Muscle layer of colon (tissue), 2 donors: ENCODE measurements around the gene VSTM2B.

ENCODE experiments used
- H3K27ac ChIP-seq: one replicate; pipeline ENCODE4 v1.7.0; 2013; ENCODE audit warnings: low read depth, mild to moderate bottlenecking, low read length, moderate library complexity
- H3K27me3 ChIP-seq, 2 donors: one replicate each; pipeline ENCODE4 v1.7.0; 2013; ENCODE audit warnings: low read length in 2 of 2, mild to moderate bottlenecking in 2 of 2; ENCODE audit not compliant: insufficient read depth in 2 of 2, control insufficient read depth in 1 of 2
- H3K36me3 ChIP-seq: one replicate; pipeline ENCODE4 v1.7.0; 2013; ENCODE audit warnings: mild to moderate bottlenecking, low read length; ENCODE audit not compliant: insufficient read depth
- H3K4me1 ChIP-seq: one replicate; pipeline ENCODE4 v1.7.0; 2013; ENCODE audit warnings: mild to moderate bottlenecking, low read length; ENCODE audit not compliant: insufficient read depth
- H3K4me3 ChIP-seq, 2 donors: one replicate each; pipeline ENCODE4 v1.7.0; 2013; ENCODE audit warnings: low read length in 2 of 2, low read depth in 1 of 2, mild to moderate bottlenecking in 1 of 2, moderate library complexity in 1 of 2
- H3K9ac ChIP-seq: one replicate; pipeline ENCODE4 v1.7.0; 2013; ENCODE audit warnings: low read length
- H3K9me3 ChIP-seq: one replicate; pipeline ENCODE4 v1.7.0; 2013; ENCODE audit warnings: mild to moderate bottlenecking, low read length
- donor health status: abdominal sarcoma.
- donor health status: Adenocarcinoma of cecum.

VSTM2B gene

GRCh38 chr19:29577649-29577963 is 51.8 kb downstream of the VSTM2B start:
- H3K27ac ChIP-seq: no peak overlapping the region
- no peaks in the 10 kb centered on the region for H3K4me1 ChIP-seq
- peaks cover 22 to 27% of the 10 kb centered on the region in 2 donors for H3K27me3 ChIP-seq
- no peak overlapping the region for H3K9ac ChIP-seq
- no peak overlapping the region for H3K4me3 ChIP-seq
- H3K9me3 ChIP-seq: no peaks in the 10 kb centered on the region
- no peaks in the 10 kb centered on the region for H3K36me3 ChIP-seq

DNA sequence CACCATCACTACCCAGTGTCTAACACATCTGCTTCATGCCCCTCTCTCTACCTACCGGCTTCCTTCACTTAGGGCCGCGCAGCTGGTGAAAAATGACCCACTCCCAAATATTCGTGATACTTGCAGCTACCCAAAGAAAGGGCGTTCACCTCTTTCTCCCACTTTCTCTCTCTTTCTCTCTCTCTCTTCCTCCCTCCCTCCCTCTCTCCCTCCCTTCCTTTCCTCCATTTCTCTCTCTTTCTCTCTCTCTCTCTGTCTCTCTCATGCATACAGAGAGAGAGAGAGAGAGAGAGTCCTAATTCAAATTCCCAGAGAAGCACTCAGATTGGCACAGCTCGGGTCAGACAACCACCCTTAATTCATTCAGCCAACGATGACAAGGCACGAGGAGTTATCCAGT is 52.6 kb downstream of the VSTM2B start:
- Histone ChIP-seq H3K27me3 (peaks cover 21 to 22% of the 10 kb centered on the region in 2 donors), H3K9ac (no peak overlapping the region), H3K4me1 (no peaks in the 10 kb centered on the region), H3K27ac (no peak overlapping the region), H3K4me3 (no peak overlapping the region), H3K9me3 (no peaks in the 10 kb centered on the region), H3K36me3 (no peaks in the 10 kb centered on the region)

GRCh38 chr19:29579308-29579910 is 53.6 kb downstream of the VSTM2B start:
- Histone ChIP-seq H3K9me3 (no peaks in the 10 kb centered on the region), H3K27ac (no peak overlapping the region), H3K4me1 (no peaks in the 10 kb centered on the region), H3K27me3 (peaks cover 17 to 20% of the 10 kb centered on the region in 2 donors), H3K4me3 (no peak overlapping the region), H3K36me3 (no peaks in the 10 kb centered on the region), H3K9ac (no peak overlapping the region)

DNA sequence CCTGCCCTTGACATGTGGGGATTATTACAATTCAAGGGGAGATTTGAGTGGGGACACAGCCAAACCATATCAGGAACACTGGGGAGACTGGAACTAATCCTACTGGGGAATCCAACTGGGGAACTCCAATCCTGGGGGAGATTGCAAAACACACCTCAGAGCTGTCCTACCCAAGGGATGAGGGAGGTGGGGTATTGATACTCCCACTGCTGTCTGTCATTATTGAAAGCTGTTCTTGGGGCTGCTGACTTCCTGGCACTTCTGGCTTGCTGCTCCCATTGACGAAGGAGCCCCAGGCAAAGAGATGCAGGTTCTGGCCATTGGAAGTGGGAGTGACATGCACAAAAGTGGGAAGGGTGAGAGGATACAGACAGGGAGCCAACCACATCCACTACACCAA is 55.6 kb downstream of the VSTM2B start:
- no peaks in the 10 kb centered on the region for H3K36me3 ChIP-seq
- H3K27me3 ChIP-seq: peaks cover 7 to 14% of the 10 kb centered on the region in 2 donors
- no peak overlapping the region for H3K27ac ChIP-seq
- no peaks in the 10 kb centered on the region for H3K4me1 ChIP-seq
- H3K4me3 ChIP-seq: no peak overlapping the region
- H3K9ac ChIP-seq: no peak overlapping the region
- peaks cover 4% of the 10 kb centered on the region for H3K9me3 ChIP-seq

DNA sequence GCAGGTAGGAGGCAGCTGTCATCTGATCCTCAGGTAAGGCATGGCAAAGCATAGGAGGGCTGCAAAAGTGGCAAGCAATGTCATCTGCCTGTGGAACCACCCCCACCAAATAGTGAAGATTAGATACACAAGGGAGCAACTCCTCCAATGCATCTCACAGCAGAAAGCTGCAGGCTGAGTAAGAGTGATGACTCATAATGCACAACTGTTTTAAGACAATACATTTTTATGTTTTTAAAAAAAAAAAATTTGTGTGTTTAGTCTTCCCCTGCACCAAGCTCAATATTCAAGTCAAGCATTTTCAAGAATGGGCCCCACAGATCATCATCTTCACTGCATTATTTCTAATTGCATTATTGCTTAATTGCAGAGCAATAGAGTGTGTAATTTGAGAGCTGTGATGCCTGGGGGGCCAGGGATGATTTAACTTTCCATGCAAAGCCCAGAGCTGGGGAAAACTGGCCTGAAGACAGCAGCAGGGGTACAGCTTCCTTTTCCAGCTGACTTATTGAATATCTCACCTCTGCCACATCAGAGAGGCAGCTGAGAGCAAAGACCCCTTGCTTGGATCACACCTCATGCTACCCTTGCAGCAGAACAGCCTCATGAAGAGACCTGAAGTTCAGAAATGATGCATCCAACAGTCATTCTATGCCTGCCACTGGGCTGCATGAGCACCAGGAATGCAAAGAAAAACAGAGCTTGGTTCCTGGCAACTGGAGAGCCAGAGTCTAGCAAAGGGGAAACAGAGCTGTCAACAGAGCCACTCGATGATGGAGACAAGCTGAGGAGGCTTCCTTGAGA is 57.6 kb downstream of the VSTM2B start:
- H3K36me3 ChIP-seq: no peaks in the 10 kb centered on the region
- H3K27me3 ChIP-seq: no peaks in the 10 kb centered on the region
- H3K4me3 ChIP-seq: no peak overlapping the region
- no peak overlapping the region for H3K27ac ChIP-seq
- no peak overlapping the region for H3K9ac ChIP-seq
- peaks cover 4% of the 10 kb centered on the region for H3K9me3 ChIP-seq
- no peaks in the 10 kb centered on the region for H3K4me1 ChIP-seq

- H3K27me3 ChIP-seq: no peaks in the 10 kb centered on the region
- H3K36me3 ChIP-seq: no peaks in the 10 kb centered on the region
- no peak overlapping the region for H3K27ac ChIP-seq
- H3K9me3 ChIP-seq: peaks cover 4% of the 10 kb centered on the region
- H3K9ac ChIP-seq: no peak overlapping the region
- H3K4me3 ChIP-seq: no peak overlapping the region
- H3K4me1 ChIP-seq: no peaks in the 10 kb centered on the region
These were observed 60.6 kb downstream of the VSTM2B start for GRCh38 chr19:29586401-29586800.

- Histone ChIP-seq H3K9me3 (peaks cover 4% of the 10 kb centered on the region), H3K4me1 (no peaks in the 10 kb centered on the region), H3K9ac (no peak overlapping the region), H3K27ac (no peak overlapping the region), H3K27me3 (no peaks in the 10 kb centered on the region), H3K4me3 (no peak overlapping the region), H3K36me3 (no peaks in the 10 kb centered on the region)
These were observed 61.3 kb downstream of the VSTM2B start for GRCh38 chr19:29587059-29587458.

GRCh38 chr19:29587518-29587986 is 61.8 kb downstream of the VSTM2B start:
- Histone ChIP-seq H3K27me3 (no peaks in the 10 kb centered on the region), H3K9me3 (peaks cover 4% of the 10 kb centered on the region), H3K9ac (no peak overlapping the region), H3K27ac (no peak overlapping the region), H3K4me1 (no peaks in the 10 kb centered on the region), H3K4me3 (no peak overlapping the region), H3K36me3 (no peaks in the 10 kb centered on the region)

- Histone ChIP-seq H3K9ac (no peak overlapping the region), H3K4me3 (no peak overlapping the region), H3K36me3 (no peaks in the 10 kb centered on the region), H3K27ac (no peak overlapping the region), H3K27me3 (no peaks in the 10 kb centered on the region), H3K9me3 (peaks cover 4% of the 10 kb centered on the region), H3K4me1 (no peaks in the 10 kb centered on the region)
These were observed 62.3 kb downstream of the VSTM2B start for GRCh38 chr19:29588095-29588494.

GRCh38 chr19:29590278-29590677 is 64.5 kb downstream of the VSTM2B start:
- Histone ChIP-seq H3K4me3 (no peak overlapping the region), H3K27me3 (no peaks in the 10 kb centered on the region), H3K9ac (no peak overlapping the region), H3K36me3 (no peaks in the 10 kb centered on the region), H3K27ac (no peak overlapping the region), H3K9me3 (peaks cover 4% of the 10 kb centered on the region), H3K4me1 (no peaks in the 10 kb centered on the region)

- H3K27me3 ChIP-seq: peaks cover 0 to 4% of the 10 kb centered on the region in 2 donors
- H3K9me3 ChIP-seq: no peaks in the 10 kb centered on the region
- H3K27ac ChIP-seq: no peak overlapping the region
- no peak overlapping the region for H3K4me3 ChIP-seq
- no peaks in the 10 kb centered on the region for H3K4me1 ChIP-seq
- H3K9ac ChIP-seq: no peak overlapping the region
- no peaks in the 10 kb centered on the region for H3K36me3 ChIP-seq
These were observed 65.9 kb downstream of the VSTM2B start for GRCh38 chr19:29591670-29592069.

DNA sequence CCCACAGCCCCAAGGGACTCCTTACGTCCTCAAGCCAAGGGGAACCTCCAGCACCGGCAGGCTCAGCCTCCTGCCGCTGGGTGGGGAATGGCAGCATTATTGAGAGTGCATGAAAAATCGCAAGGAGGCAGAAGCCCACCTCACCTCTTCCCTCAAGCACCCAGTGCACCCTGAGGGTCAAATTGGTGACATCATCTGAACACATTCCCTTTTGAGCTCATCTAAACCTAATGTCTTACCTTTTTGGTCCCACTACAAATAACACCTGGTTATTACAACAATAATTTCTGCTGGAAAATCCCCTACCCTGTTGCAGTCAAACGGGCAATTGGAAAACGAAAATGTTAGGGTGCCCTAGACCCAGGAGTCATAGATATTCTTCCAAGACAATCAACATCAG is 68.1 kb downstream of the VSTM2B start:
- H3K4me1 ChIP-seq: no peaks in the 10 kb centered on the region
- no peak overlapping the region for H3K9ac ChIP-seq
- H3K9me3 ChIP-seq: no peaks in the 10 kb centered on the region
- H3K36me3 ChIP-seq: no peaks in the 10 kb centered on the region
- H3K4me3 ChIP-seq: no peak overlapping the region
- no peak overlapping the region for H3K27ac ChIP-seq
- H3K27me3 ChIP-seq: peaks cover 0 to 11% of the 10 kb centered on the region in 2 donors
